Cerebellar nuclear complex (tissue), 1 donor: ENCODE results near the gene ACTG2.
"Not testable (repeated sequence)": the region's sequence is repeated elsewhere in the genome, so short reads cannot be mapped to it uniquely, and the experiment has no call there.

Source experiments
- DNase-seq, 2 experiments: peaks; one replicate each; lab custom pipeline; 2025; lab: John Stamatoyannopoulos, UW

ACTG2 gene

DNA sequence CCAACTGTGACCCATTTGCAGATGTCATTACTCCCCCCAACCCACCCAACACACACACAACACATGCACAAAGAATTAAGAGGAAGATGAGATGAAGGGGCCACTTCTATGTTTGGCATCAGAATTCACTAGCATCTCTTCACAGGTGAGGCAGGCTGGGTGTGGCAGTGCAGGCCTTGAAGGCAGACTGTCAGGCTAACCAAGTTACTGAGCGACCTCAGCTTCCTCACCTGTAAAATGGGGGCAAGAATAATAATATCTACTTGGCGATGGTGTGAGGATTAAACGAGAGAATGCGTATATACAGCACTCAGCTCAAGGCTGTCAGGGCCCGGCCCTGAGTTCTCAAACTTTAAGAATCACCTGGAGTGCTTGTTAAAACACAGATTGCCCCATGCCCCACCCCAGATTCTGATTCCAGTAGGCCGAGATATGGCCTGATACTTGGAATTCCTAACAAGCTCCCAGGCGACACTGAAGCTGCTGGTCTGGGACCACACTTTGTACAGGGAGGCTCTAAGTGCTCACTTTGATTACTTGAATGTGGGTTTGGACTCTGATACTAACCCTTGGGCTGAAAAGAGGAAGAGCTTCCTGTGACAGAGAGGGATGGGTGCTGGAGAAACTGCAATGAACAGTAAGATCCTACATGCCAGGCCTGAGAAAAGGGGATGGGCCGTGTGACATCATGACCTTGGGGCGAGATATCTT, 1.1 kb downstream of the ACTG2 start:
- DNase-seq: no peak

DNA sequence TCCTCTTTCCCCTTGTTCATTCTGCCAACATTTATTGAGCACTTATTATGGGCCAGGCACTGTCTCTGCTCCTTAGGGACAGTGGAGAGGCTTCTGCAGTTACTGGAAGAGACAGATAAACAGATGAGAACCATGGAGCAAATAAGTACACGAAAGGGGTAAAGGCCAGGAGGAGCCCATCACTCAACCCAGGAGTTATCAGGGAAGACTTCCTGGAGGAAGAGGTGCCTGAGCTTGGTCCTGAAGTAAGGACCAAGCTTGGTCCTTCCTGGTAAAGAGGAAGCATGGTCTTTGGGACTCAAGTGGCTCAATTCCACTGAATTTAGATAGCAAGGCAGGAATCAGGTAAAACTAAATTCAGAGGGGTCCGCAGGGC, 1.7 kb downstream of the ACTG2 start:
- no peak for DNase-seq

DNA sequence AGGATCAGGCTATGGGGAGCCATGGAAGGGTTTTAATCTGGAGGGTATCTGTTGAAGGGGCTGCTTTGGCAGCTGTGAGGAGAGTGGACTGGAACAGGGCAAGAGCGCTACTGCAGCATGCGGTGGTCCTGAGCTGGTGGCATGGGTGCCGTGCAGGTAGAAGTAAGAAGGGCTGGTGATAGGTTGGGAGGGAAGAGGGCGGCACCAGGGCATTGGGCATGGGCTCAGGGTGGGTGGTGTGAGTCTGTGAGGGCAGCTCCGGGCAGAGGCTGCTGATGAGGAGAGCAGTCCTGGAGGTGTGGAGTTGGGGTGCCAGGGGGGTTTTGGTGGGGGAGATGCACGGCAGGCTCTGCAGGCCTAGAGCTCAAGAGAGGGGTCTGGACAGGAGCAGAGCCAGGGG, 2.1 kb downstream of the ACTG2 start:
- no peak for DNase-seq

DNA sequence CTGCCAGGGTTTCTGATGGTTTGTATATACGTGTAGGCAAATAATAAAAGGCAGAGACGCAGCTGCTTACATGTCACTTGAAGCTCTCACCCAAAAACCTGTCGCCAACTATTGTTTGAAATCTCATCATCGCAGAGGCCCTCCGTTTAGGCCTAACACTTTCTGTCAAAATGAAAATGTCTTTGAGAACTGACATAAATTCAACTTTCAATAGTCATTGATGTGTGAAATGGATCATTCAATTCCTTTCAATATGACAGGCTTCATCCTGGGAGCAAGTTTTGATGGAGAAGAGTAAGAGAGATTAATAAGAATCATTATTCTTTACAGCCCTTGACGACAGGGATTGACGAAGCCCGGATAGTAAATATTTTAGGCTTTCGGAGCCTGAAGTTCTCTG, 2.7 kb downstream of the ACTG2 start:
- DNase-seq: no peak

DNA sequence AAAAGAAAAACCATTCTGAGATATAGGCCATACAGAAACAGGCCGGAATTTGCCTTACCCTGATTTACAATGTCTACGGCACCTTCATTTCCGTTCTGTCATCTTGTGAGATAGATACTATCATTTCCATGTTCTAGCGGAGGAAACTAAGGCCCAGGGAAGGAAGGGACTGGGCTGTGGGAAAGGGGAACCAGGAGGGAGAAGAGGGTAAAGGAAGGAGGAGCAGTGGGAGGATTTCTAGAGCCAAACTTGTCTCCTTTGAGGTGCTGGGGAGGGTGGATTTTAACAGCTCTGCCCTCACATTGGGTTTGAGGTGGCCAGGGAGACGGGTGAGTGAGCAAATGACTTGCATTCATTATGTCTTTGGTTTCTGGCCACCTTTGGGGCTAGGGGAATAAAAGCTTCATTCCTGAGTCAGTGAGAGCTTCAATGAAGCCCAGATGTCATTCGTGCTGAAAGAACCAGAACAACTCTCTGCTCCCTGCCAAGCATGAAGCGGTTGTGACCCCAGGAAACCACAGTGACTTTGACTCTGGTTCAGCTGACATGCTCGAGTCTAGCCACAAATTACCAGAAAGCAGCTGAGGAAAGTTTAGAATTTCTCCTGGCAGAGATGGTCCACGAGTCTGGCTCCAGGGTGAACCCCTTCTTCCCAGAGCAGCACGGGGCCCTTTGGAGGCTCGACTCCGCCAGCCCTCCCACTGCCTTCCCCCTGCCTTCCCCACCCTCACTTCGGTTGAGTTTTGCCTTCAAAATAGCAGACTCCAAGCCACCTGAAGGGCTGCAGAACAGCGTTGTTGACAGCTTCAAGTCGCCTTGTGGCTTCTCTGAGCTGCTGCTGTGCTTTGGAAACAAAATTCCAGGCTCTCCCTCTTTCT, 3.8 kb downstream of the ACTG2 start:
- no peak for DNase-seq

DNA sequence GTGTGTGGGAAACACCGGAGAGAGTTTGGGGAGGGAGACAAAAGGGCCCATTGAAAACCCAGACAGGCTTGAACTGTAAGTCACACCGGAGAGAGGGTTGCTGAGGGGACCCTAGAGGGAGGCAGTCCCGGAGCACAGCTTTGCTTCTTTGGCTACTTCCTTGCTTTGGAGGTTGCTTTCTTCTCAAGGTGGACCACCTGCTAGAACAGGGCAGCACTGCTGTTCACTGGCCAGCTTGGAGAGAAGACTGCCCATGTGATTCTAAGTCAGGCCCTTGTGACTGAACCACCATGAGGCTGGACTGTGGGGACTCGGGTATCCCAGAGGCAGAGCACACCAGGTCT, 4.4 kb downstream of the ACTG2 start:
- DNase-seq: no peak

DNA sequence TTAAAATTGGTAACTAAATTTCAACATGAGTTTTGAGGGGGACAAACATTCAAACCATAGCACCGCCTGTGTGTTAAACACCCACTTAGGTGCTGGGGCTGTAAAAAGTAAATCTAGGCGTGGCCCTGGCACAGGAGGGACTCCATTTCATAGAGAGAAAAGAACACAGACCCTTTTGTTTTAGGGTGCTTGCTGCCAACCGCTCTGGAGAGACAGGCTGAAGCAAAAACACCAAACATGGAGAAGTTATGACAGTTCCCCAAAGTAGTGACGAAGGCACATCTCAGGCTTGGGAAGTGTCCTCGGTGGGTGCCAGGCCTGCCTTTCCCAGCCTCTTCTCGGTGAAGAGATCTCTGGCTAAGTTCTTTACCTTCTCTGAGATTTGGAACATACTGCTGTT, 5.1 kb downstream of the ACTG2 start:
- DNase-seq: no peak

DNA sequence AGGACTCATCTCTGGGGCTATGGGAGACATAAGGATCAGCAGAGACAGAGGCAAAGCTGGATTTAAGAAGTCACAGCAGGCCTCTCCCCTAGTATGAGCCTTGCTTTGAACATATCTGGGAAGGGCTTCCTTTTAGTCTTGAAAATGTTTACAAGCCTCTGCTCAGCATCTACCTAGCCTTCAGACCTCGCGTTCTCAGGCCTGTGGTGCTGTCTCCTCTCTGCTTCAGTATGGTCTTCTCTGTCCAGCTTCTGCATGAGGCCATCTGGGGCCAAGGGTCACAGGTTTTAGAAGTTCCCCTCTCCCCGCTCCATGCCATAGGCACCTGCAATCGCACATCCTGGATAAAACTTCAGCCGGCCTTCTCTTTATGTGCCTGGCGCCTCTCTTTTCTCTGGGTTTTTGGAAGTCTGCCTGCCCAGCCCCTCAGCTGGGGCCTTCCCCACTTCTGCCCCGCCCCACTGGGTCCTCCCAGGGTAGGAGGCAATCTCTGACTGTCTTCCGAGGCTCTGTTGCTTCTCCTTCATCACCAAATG, 7.1 kb downstream of the ACTG2 start:
- DNase-seq: no peak

DNA sequence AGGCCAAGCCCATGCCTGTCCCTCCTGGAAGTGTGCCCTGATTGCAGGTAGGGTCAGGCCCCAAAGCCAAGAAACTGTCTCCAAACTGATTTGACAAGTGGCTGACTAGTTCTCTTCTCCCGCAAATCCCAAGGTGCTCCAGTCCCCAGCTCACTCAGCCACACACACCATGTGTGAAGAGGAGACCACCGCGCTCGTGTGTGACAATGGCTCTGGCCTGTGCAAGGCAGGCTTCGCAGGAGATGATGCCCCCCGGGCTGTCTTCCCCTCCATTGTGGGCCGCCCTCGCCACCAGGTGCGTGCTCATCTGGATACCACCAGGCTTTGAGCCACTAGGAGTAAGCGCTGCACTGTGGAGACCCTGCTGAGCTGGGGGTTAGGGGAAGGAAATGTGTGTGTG, 8.3 kb downstream of the ACTG2 start:
- no peak for DNase-seq

DNA sequence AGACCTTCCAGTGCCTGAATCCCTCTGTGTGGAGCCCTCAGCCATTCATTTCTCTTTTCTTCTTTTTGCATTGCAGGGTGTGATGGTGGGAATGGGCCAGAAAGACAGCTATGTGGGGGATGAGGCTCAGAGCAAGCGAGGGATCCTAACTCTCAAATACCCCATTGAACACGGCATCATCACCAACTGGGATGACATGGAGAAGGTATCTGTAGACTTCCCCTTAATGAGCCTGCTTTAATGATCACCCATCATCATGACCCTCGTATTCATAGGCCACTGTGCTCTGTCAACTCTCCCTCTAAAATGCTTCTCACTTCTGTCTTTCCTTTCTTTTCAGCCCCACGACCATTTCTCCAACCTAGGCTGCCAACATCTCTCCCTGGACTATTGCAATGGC, 9.5 kb downstream of the ACTG2 start:
- no peak for DNase-seq

DNA sequence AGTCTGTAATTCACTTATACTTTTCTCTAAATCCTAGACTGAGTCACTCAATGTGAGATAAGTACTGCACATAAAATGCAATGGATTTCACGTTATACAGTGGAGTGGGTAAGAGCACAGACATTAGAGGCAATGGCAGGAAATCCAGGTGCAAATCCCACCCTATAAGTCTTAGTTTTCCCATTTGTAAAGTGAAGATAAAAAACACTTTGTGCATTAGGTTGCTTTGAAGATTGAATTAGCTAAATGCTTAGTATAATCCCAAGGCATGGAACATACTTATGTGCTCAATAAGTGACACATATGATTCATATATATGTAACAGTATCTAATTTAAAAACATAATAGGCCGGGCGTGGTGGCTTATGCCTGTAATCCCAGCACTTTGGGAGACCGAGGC, 10.5 kb downstream of the ACTG2 start:
- DNase-seq: no peak

DNA sequence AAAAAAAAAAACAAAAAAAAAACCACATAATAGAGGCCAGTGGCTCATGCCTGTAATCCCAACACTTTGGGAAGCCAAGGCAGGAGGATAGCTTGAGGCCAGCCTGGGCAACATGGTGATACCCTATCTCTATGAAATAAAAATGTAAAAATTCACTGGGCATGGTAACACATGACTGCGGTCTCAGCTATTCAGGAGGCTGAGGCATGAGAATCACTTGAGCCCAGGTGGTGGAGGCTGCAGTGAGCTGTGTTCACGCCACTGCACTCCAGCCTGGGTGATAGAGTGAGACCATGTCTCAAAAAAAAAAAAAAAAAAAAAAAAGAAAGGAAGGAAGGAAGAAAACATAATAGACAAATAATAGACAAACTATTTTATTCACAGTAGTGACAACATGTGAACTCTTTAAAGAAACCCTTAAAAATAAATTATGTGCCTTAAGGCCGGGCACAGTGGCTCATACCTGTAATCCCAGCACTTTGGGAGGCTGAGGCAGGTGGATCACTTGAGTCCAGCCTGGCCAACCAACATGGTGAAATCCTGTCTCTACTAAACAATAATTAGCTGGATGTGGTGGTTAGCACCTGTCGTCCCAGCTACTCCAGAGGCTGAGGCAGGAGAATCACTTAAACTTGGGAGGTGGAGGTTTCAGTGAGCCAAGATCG, 11.3 kb downstream of the ACTG2 start:
- DNase-seq: not testable (repeated sequence)

DNA sequence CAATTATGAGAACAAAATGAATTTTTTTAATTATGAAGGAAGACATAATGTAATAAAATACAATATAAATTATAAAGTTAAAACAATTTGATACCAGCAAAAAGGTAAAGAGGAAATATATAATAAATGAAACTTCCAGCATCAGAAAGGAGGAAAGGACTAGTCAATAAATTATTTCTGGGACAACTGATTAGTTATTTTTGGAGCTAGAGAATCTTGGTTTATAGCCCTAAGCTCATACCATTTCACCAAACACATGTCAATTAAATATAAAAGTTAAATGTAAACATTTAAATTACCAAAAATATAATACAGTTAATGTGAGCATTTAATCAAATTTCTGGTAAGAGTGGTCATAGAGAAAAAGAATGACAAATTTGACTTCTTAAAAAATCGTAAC, 12.1 kb downstream of the ACTG2 start:
- DNase-seq: no peak

DNA sequence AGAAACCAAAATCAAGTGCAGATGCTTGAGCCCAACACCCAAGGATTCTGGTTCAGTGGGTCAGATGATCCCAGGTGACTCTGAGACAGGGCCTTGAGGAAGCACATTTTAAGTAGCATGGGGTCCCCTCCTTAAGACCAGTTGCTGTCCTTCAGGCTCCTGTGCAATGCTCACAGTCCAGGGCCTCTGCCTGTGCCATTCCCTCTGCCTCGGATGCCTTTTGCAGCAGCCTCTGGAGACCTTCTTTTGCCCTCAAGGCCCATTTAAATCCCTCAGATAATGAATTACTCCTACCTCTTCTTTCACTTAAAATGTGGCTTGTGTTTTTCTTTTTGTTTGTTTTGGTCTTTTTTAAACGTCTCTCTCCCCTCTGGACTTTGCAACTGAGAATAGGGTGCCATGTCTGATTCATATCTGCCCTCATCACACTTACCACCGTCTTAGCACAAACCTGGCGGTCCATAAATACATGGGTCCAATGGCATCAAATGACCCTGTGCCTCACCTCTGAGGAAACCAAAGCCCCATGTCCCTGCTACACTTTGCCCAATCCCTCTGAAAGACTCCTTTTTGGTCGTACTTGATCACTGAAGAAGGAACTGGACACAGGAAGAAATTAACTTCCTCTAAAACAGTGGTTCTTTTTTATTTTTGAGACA, 14.2 kb downstream of the ACTG2 start:
- no peak for DNase-seq

DNA sequence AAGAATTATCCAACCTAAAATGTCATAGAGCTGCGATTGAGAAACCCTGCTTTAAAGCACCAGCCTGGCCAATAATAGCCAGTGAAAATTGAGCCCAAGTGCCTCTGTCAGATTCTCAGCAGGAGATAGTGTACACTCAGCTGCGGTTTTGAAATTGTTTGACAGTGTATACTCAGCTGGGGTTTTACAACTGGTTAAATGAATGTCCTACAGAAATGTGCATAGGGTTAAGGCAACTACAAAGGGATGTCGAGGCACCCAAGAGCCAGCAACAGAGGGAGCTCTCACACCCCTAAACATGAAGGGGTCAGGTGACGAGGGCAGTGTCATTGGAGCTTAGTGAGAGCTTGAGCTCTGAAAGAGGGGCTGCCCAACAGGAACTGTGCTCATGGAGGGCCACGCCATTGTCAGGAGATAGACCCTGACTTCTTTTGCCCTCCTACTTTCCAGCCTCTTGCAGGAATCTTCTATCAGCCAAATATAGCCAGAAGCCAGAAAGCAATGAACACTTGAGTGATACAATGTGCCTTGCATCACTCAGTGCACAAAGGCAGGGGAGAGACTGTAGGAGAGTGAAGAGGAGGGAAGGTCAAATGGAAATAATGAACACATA, 15.1 kb downstream of the ACTG2 start:
- no peak for DNase-seq

DNA sequence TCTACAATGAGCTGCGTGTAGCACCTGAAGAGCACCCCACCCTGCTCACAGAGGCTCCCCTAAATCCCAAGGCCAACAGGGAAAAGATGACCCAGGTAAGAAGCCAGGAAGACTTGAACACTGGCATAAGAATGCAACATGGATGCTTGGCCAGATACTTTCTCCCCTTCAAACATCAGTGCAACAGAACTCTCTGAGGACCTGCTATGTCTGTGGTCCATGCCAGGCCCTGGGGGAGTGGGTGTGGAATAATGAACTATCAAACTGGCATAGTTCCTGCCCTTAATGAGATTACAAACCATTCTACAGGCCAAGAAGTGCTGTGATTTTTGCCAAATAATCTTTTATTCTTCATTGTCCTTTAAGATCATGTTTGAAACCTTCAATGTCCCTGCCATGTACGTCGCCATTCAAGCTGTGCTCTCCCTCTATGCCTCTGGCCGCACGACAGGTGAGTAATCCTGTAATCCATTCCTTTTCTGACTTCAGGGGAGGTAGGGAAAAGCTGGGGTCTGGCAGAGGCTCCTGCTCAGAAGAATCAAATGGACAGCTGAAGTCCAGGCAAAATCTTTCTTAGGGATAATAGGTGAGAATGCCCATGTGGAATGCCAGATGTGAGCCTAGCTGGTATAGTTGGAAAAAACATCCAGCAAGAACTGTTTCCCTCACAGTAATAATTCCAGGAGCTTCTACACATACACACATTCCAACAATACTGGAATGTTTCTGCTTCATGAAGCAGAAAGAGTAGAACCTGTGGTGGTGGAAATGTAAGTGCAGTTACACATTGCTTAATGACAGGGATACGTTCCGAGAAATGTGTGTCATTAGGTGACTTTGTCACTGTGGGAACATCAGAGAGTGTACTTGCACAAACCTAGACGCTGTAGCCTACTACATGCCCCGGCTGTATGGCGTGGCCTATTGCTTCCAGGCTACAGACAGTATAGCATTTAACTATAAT, 16.2 kb downstream of the ACTG2 start:
- DNase-seq: no peak

DNA sequence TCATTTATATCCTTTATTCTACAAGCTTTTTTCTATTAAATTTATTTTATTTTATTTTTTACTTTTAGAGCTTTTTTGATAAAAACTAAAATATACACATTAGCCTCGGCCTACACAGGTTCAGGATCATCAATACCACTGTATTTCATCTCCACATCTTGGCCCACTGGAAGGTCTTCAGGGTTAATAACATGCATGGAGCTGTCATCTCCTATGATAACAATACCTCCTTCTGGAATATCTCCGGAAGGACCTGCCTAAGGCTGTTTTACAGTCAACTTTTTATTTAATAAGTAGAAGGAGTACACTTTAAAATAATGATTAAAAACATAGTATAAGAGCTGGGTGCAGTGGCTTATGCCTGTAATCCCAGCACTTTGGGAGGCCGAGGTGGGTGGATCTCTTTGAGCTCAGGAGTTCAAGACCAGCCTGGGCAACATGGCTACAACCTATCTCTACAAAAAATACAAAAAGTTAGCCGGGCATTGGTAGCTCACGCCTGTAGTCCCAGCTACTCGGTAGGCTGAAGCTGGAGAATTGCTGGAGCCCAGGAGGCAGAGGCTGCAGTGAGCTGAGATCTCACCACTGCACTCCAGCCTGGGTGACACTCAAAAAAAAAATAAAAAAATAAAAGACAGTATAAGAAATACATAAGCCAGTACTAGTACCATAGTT, 18.2 kb downstream of the ACTG2 start:
- no peak for DNase-seq

DNA sequence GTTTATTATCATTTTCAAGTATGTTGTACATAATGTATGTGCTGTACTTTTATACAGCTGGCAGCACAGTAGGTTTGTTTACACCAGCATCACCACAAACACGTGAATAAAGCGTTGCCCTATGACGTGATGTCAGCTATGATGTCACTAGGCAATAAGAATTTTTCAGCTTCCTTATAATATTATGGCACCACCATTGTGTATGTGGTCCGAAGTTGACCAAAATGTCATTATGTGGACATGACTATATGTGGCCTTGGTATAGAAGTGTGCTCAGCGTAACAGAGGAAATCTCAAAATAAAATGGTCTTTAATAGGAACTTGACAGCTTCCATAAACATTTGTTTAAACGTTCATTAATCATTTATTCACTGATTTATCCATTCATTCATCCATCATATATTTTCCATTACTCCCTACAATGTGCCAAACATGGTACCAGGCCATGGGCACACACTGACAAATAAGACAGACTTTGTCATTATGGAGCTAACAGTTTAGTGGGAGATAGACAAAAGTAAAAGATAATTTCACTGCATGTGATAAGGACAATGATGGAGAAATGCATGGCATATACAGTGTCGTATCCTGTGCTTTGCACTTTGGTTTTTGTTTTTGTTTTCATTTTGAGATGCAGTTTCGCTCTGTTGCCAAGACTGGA, 18.9 kb downstream of the ACTG2 start:
- DNase-seq: no peak

DNA sequence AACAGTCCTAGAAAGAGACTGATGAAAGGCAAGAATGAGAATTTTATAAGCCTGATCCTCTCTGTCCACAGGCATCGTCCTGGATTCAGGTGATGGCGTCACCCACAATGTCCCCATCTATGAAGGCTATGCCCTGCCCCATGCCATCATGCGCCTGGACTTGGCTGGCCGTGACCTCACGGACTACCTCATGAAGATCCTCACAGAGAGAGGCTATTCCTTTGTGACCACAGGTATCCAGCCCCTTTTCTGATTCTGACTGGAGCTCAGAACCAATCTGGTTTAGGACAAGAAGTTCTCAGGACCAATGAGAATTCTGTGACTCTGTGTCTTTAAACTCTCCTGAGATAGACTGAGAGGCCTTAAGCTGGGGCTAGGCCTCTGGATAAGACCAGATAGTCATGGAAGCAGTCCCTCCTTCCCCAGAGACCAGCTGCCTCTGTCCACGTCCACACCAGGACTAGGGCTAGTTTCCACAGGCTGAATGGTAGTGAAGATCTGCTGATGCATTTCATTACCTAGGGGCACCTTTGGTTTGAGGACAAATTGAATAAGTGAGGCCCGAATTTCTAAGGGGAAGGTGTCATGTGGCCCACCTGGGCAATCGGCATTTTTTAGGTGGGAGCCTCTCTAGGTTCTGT, 20.7 kb downstream of the ACTG2 start:
- DNase-seq: no peak
